Measurements from ENCODE around the gene NHSL1. TPM values are rescaled to one million over a fixed set of nuclear protein-coding genes. Genes with fewer than 3 reads are reported as not detected.

Gene NHSL1
- total RNA-seq, 3 donors from 2014 or later: 15.4 to 17.4 (median 16.5) TPM

DNA sequence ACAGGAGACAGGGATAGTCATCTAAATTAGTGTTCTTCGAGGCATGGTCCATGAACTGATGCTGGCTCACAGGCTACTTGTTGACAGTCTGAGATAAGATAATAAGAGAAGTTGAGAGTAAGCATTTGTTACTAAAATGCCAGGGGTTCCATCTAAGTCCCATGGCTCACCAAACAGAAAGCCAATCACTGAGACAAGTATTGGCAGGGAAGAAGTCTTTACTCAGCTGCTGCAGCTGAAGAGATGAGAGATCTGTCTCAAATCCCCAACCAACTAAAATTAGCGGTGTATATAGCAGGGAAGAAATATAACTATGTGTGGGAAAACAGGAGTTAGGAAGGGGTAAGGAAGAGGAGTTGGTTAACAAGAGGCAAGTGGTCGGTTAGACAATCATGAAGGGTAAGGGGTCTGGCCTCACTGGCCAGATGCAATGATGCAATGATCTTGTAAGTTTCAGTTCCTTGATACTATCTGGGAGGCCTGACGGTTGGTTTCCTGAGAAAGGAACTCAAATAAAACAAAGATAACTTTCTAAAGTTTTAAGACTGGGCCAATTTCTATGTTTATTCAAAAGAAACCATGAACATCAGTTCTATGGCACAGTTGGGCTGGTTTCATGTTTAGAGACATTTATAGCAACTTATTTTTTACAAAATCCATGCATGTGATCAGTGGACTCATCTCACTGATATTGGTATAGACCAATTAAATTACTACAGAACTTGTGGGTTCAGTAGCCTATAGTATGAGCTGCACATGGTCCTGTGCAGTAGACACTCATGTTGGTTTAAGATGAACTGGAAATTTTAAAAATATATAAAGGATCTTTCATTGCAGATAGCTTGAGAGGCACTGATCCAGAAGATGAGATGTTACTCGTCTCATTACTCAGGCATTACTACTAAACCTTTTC lies 105.2 kb downstream of the NHSL1 start:
- no peaks in the 10 kb centered on the region for H3K9me3 ChIP-seq
- no peaks in the 10 kb centered on the region for H3K27me3 ChIP-seq
- H3K36me3 ChIP-seq: no peaks in the 10 kb centered on the region
- no peak overlapping the region for H3K27ac ChIP-seq
- no peak for TF ChIP-seq POLR2AphosphoS5 (IDR thresholded peaks at IDR 0.05)
- no peak for TF ChIP-seq POLR2A (IDR thresholded peaks at IDR 0.05)
- TF ChIP-seq, protein P1, sequence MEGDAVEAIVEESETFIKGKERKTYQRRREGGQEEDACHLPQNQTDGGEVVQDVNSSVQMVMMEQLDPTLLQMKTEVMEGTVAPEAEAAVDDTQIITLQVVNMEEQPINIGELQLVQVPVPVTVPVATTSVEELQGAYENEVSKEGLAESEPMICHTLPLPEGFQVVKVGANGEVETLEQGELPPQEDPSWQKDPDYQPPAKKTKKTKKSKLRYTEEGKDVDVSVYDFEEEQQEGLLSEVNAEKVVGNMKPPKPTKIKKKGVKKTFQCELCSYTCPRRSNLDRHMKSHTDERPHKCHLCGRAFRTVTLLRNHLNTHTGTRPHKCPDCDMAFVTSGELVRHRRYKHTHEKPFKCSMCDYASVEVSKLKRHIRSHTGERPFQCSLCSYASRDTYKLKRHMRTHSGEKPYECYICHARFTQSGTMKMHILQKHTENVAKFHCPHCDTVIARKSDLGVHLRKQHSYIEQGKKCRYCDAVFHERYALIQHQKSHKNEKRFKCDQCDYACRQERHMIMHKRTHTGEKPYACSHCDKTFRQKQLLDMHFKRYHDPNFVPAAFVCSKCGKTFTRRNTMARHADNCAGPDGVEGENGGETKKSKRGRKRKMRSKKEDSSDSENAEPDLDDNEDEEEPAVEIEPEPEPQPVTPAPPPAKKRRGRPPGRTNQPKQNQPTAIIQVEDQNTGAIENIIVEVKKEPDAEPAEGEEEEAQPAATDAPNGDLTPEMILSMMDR (IDR thresholded peaks at IDR 0.05): no peak
- intact Hi-C loops (cut with DNase I; ENCODE audit: low total_unique reads): no loop called here
- DNase-seq (ENCODE audit: low spot score in 2 of 2): no peak
- H3K4me1 ChIP-seq: no peaks in the 10 kb centered on the region
- H3K4me3 ChIP-seq: no peak overlapping the region

DNA sequence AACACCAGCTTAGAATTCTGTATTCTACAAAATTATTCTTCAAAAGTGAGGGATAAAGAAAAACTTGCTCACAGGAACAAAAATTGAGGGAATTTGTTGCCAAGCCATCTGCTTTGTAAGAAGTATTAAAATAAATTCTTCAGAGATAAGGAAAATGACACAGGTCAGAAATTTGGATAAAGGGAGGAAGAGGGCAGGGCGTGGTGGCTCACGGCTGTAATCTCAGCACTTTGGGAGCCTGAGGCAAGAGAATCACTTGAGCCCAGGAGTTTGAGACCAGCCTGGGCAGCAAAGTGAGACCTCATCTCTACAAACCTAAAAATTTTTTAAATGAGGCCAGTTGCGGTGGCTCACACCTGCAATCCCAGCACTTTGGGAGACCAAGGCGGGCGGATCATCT lies 109.7 kb downstream of the NHSL1 start:
- TF ChIP-seq POLR2AphosphoS5 (IDR thresholded peaks at IDR 0.05) (no peak), POLR2A (IDR thresholded peaks at IDR 0.05) (no peak)
- TF ChIP-seq, protein P1 (IDR thresholded peaks at IDR 0.05): no peak
- no peak overlapping the region for H3K27ac ChIP-seq
- no peaks in the 10 kb centered on the region for H3K4me1 ChIP-seq
- H3K36me3 ChIP-seq: no peaks in the 10 kb centered on the region
- no peaks in the 10 kb centered on the region for H3K9me3 ChIP-seq
- H3K4me3 ChIP-seq: no peak overlapping the region
- intact Hi-C loops (cut with DNase I; ENCODE audit: low total_unique reads): no loop called here
- H3K27me3 ChIP-seq: no peaks in the 10 kb centered on the region
- DNase-seq (ENCODE audit: low spot score in 2 of 2): no peak

DNA sequence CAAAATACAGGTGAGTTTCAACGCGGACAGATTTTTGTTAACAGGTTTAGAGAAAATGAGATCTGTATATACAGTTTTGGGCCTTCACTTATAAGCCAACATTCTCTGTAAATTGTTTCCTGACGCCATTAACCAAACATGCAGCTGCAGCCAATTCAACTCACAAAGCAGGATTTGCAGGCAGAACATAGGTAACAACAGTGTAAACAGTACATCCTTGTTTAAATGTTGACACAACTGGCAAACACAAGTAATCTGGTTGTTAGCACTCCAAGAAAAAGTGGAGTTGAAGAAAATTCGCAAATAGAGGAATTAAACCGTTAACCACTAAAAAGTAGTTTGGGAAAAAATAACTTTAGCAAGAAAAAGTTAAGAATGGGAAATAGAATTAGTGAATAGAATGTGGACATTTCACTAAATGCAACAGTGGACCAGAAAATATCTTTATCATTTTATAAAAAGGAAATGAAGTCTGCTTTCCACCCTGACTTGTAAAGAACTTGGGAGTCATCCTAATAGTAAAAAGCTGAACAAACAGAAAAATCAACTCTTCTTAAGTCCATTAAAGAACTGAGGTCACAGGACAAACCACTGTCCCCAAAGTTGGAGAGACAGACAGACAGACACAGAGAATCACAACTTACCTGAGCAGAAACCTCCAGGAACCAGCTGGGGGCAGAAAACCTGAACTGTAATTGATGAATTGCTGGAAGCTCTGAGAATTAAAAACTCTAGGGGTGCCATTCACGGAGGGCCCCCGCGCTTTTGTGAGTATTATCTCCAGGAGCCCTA lies 111.5 kb downstream of the NHSL1 start:
- intact Hi-C loops (cut with DNase I; ENCODE audit: low total_unique reads): no loop called here
- TF ChIP-seq POLR2AphosphoS5 (IDR thresholded peaks at IDR 0.05) (no peak), POLR2A (IDR thresholded peaks at IDR 0.05) (no peak)
- TF ChIP-seq, protein P1 (IDR thresholded peaks at IDR 0.05): no peak
- Histone ChIP-seq H3K4me1 (no peaks in the 10 kb centered on the region), H3K9me3 (no peaks in the 10 kb centered on the region), H3K27ac (no peak overlapping the region), H3K27me3 (no peaks in the 10 kb centered on the region), H3K4me3 (no peak overlapping the region), H3K36me3 (no peaks in the 10 kb centered on the region)
- DNase-seq (ENCODE audit: low spot score in 2 of 2): no peak

DNA sequence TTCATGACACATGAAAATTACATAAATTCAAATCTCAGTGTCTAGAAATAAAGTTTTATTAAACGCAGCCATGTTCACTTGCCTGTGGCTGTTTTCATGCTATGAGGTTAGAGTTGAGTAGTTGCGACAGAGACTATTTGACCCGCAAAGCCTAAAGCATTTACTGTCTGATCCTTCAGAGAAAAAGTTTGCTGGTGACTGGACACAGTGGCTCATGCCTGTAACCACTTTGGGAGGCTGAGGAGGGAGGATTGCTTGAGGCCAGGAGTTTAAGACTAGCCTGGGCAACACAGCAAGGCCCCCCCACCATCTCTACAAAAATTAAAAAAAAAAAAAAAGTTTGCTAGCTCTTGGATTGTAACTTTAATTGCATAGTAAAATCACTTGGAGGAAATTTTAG lies 112.4 kb downstream of the NHSL1 start:
- no peaks in the 10 kb centered on the region for H3K27me3 ChIP-seq
- DNase-seq (ENCODE audit: low spot score in 2 of 2): no peak
- no peak overlapping the region for H3K4me3 ChIP-seq
- intact Hi-C loops (cut with DNase I; ENCODE audit: low total_unique reads): no loop called here
- H3K9me3 ChIP-seq: no peaks in the 10 kb centered on the region
- H3K36me3 ChIP-seq: no peaks in the 10 kb centered on the region
- no peak overlapping the region for H3K27ac ChIP-seq
- TF ChIP-seq, protein P1 (IDR thresholded peaks at IDR 0.05): no peak
- TF ChIP-seq POLR2A (IDR thresholded peaks at IDR 0.05) (no peak), POLR2AphosphoS5 (IDR thresholded peaks at IDR 0.05) (no peak)
- H3K4me1 ChIP-seq: no peaks in the 10 kb centered on the region

DNA sequence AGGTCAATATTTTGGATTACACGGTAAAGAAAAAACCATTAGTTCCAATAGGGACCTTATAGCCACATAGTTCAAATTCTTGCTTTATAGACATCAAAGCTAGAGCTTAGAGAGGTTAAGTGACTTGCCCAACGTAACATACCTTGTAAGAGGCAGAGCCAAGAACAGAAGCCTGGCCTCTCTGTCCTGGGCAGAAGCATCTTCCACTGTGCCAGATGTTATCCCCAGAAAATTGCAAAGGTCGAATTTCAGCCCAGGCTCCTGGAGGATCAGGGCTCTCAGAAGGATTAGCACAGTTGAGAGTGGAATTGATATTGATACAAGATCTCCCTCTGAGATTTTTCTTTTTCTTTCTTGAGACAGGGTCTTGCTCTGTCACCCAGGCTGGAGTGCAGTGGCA lies 115.5 kb downstream of the NHSL1 start:
- Histone ChIP-seq H3K4me3 (no peak overlapping the region), H3K4me1 (no peaks in the 10 kb centered on the region), H3K36me3 (no peaks in the 10 kb centered on the region), H3K27me3 (no peaks in the 10 kb centered on the region), H3K9me3 (no peaks in the 10 kb centered on the region), H3K27ac (no peak overlapping the region)
- no peak for DNase-seq (ENCODE audit: low spot score in 2 of 2)
- TF ChIP-seq POLR2A (IDR thresholded peaks at IDR 0.05) (no peak), POLR2AphosphoS5 (IDR thresholded peaks at IDR 0.05) (no peak)
- TF ChIP-seq, protein P1 (IDR thresholded peaks at IDR 0.05): no peak
- intact Hi-C loops (cut with DNase I; ENCODE audit: low total_unique reads): no loop called here

All from breast epithelium (tissue), 4 donors.